ENCODE measurements around the gene NLGN4Y. TPM values are rescaled to one million over a fixed set of nuclear protein-coding genes. Genes with fewer than 3 reads are reported as not detected.

The NLGN4Y gene
- total RNA-seq: not detected in 2 replicates
- long read RNA-seq: 0 reads

DNA sequence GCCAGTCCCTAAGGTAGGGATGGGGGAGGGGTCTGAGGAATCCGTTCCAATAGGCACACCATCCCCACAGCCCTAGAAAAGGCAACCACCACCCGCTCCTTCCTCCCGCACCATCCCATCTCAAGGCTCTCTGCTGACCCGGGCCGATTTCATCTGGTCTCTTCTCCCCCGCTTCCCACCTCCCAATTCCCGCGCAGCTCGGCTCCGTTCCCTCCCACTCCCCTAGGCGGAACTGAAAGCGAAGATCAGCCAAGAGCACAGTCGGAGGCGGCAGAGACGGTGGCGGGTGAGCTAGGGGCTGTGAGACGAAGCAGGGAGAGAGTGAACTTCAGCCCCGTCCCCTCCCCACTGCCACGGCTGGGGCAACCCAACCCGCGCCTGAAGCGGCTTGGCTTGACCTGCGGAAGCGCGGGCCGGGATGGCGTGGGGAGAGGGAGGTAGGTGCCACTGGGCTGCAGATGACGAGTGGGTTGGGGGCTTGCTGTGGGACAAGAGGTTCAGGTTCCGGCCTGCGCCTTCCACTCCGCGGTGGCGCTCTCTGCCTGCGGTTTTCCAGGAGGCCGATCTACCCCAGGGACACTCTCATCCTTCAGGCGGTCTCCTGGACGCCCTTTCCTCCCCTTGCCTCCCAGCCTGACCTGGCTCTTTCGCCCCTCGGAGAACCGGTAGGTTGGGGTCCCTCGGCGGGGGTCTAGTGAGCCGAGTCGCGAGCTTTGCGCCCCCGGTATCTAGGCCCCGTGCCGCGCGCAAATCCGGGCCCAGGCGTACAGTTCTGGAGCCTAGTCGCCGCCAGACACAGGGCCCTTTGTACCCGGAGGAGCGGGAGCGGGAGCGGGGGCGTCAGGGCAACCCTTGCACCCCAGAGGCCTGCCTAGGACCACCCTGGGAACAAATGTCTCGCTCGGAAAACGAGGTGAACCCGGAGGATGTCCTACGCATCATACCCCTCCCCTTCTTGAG, at the start of gene NLGN4Y:
TSS of gene NLGN4Y (plus strand) at position 258 of the 960 bp plus-strand sequence. CDS start 97,591 bp downstream, outside the sequence.
- H3K4me3 Mint-ChIP-seq: no peak within 1 kb of the TSS
- H3K9me3 Mint-ChIP-seq: no peaks in the 10 kb centered on the region
- no peaks in the 10 kb centered on the region for H3K27me3 Mint-ChIP-seq (ENCODE audit: low read depth)
- H3K4me1 Mint-ChIP-seq: no peaks in the 10 kb centered on the region
- no peak within 1 kb of the TSS for H3K27ac Mint-ChIP-seq (ENCODE audit: unreplicated experiment)
- DNase-seq (ENCODE audit: low read depth, low spot score): no peak
- TF ChIP-seq, protein P1, sequence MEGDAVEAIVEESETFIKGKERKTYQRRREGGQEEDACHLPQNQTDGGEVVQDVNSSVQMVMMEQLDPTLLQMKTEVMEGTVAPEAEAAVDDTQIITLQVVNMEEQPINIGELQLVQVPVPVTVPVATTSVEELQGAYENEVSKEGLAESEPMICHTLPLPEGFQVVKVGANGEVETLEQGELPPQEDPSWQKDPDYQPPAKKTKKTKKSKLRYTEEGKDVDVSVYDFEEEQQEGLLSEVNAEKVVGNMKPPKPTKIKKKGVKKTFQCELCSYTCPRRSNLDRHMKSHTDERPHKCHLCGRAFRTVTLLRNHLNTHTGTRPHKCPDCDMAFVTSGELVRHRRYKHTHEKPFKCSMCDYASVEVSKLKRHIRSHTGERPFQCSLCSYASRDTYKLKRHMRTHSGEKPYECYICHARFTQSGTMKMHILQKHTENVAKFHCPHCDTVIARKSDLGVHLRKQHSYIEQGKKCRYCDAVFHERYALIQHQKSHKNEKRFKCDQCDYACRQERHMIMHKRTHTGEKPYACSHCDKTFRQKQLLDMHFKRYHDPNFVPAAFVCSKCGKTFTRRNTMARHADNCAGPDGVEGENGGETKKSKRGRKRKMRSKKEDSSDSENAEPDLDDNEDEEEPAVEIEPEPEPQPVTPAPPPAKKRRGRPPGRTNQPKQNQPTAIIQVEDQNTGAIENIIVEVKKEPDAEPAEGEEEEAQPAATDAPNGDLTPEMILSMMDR (conservative IDR thresholded peaks at IDR 0.05): no peak
- no peaks in the 10 kb centered on the region for H3K36me3 Mint-ChIP-seq (ENCODE audit: low read depth)

DNA sequence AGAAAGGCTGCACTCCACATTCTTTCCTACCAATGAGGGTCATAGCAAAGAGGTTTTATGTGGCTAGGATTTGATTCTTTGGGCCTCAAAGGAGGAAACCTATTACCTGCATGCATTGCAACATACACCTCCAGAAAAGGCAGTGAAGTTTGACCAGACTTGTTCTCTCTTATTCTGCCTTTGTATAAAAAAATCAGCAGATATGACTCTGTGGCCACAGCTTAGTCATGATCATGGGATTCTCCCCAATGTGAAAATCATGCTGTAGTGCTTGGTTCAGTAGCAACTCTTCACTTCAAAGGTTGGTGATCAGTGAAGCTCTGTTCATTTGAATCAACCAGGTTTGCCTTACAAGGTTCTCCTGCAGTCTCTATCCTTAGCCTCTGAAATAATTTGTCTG, 38.4 kb upstream of the NLGN4Y start:
- no peaks in the 10 kb centered on the region for H3K27me3 Mint-ChIP-seq (ENCODE audit: low read depth)
- no peak for DNase-seq (ENCODE audit: low read depth, low spot score)
- no peaks in the 10 kb centered on the region for H3K4me1 Mint-ChIP-seq
- no peaks in the 10 kb centered on the region for H3K36me3 Mint-ChIP-seq (ENCODE audit: low read depth)
- TF ChIP-seq, protein P1 (conservative IDR thresholded peaks at IDR 0.05): no peak
- H3K27ac Mint-ChIP-seq (ENCODE audit: unreplicated experiment): no peak overlapping the region
- H3K9me3 Mint-ChIP-seq: no peaks in the 10 kb centered on the region
- H3K4me3 Mint-ChIP-seq: no peak overlapping the region

DNA sequence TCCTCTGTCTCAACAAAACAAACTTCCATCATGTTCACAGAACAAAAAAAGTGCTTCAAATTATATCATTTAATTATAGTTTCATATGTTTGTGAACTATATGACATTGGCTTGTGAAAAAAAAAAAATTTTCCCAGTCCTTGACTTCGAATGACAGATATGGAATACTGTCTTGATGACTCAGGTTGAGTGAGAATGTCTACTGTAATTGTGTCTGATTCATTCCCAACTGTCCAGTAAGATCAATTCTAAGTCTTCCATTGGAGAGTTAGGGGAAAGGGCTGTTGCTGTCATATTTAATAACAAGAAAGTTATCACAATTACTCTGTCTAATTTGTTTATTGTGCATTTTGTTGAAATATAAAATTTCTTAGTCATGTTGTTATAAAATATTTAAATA, 34.1 kb upstream of the NLGN4Y start:
- TF ChIP-seq, protein P1 (conservative IDR thresholded peaks at IDR 0.05): no peak
- no peaks in the 10 kb centered on the region for H3K27me3 Mint-ChIP-seq (ENCODE audit: low read depth)
- no peaks in the 10 kb centered on the region for H3K36me3 Mint-ChIP-seq (ENCODE audit: low read depth)
- H3K4me1 Mint-ChIP-seq: no peaks in the 10 kb centered on the region
- H3K4me3 Mint-ChIP-seq: no peak overlapping the region
- H3K27ac Mint-ChIP-seq (ENCODE audit: unreplicated experiment): no peak overlapping the region
- DNase-seq (ENCODE audit: low read depth, low spot score): no peak
- H3K9me3 Mint-ChIP-seq: no peaks in the 10 kb centered on the region

DNA sequence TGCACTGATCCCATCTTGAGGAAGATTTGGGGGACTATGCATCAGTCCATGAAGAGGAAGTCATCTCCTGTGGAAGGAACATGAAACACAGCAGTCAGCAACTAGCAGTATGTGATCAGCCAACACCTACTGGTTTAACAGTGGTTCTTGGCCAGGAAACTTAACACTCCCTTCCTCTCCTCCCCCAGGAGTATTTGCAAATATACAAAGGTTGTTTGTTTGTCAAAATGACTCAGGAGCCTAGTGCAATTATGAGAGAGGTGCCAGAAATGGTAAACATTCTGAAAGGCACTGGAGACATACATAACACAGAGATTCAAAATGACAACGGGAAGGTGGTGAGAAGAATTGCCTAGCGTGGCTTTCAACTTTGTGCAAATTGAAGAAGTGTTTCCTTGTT, 26.3 kb upstream of the NLGN4Y start:
- DNase-seq (ENCODE audit: low read depth, low spot score): no peak
- Mint-ChIP-seq H3K9me3 (no peaks in the 10 kb centered on the region), H3K27ac (ENCODE audit: unreplicated experiment) (no peak overlapping the region), H3K4me3 (no peak overlapping the region), H3K36me3 (ENCODE audit: low read depth) (no peaks in the 10 kb centered on the region), H3K4me1 (no peaks in the 10 kb centered on the region), H3K27me3 (ENCODE audit: low read depth) (no peaks in the 10 kb centered on the region)
- TF ChIP-seq, protein P1 (conservative IDR thresholded peaks at IDR 0.05): no peak

DNA sequence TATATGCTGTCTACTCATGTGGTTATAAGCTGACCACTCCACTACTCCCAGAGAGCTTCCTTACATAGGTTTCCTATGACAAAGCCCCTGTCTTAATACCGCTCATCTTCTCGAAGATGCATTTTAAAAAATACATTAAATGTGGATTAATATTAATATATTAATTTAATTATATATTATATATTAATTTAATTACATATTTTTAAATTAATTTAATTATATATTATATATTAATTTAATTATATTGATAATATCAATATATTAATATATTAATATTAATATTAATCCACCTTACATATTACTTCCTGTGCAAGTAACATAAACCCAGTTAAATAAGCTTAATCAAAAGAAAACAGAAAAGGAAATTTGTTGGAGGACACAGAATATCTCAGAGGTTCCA, 19.7 kb upstream of the NLGN4Y start:
- DNase-seq (ENCODE audit: low read depth, low spot score): no peak
- Mint-ChIP-seq H3K36me3 (ENCODE audit: low read depth) (no peaks in the 10 kb centered on the region), H3K4me1 (no peaks in the 10 kb centered on the region), H3K27me3 (ENCODE audit: low read depth) (no peaks in the 10 kb centered on the region), H3K9me3 (no peaks in the 10 kb centered on the region), H3K27ac (ENCODE audit: unreplicated experiment) (no peak overlapping the region), H3K4me3 (no peak overlapping the region)
- TF ChIP-seq, protein P1 (conservative IDR thresholded peaks at IDR 0.05): no peak

All from neural crest cell (in vitro differentiated cells).